Activated naive CD4-positive, alpha-beta T cell treated with anti-CD3 and anti-CD28 coated beads, Interleukin-2, amount 50 U/mL, for 72 hours (primary cell): ENCODE data around the gene CCNI2. TPM values are rescaled to one million over a fixed set of nuclear protein-coding genes. Genes with fewer than 3 reads are reported as not detected.

Experiments
- ATAC-seq, 2 donors: fragments of 150-1000 bp; cut with Tn5 transposase; 2 replicates each; pipeline ENCODE4 v1.10.0; 2021; ENCODE audit warnings: mild to moderate bottlenecking in 2 of 2, moderate library complexity in 2 of 2
- DNase-seq, 2 donors: peaks; one replicate each; pipeline ENCODE4 v3.0.0; 2021 to 2022; ENCODE audit warnings: low spot score in 2 of 2
- H3K27ac Mint-ChIP-seq, 2 donors: one replicate each; pipeline ENCODE4 v1.8.0; 2022; ENCODE audit warnings: mild to moderate bottlenecking in 2 of 2, mixed read lengths in 2 of 2
- H3K36me3 Mint-ChIP-seq, 2 donors: one replicate each; pipeline ENCODE4 v1.8.0; 2022; ENCODE audit warnings: mixed read lengths in 2 of 2
- H3K9me3 Mint-ChIP-seq, 2 donors: one replicate each; pipeline ENCODE4 v1.8.0; 2022; ENCODE audit warnings: mixed read lengths in 2 of 2
- total RNA-seq, 2 donors: library from RNA; stranded (reverse); gene quantifications; one replicate each; pipeline ENCODE4 v1.2.3, GENCODE V29; 2022

CCNI2 gene
- total RNA-seq, 2 donors from 2014 or later, result 0.87 to 2.2 TPM

- DNase-seq, result no peak
- Mint-ChIP-seq H3K9me3 (no peaks in the 10 kb centered on the region), H3K27ac (no peak overlapping the region), H3K36me3 (no peaks in the 10 kb centered on the region)
- no peak for ATAC-seq
Observed at GRCh38 chr5:132773114-132773513, 25.9 kb downstream of the CCNI2 start.

GRCh38 chr5:132773601-132774355, 26.6 kb downstream of the CCNI2 start:
- H3K9me3 Mint-ChIP-seq, result no peaks in the 10 kb centered on the region
- no peak overlapping the region for H3K27ac Mint-ChIP-seq
- H3K36me3 Mint-ChIP-seq, result no peaks in the 10 kb centered on the region
- ATAC-seq, result no peak
- DNase-seq, result no peak

GRCh38 chr5:132774406-132774805, 27.2 kb downstream of the CCNI2 start:
- H3K36me3 Mint-ChIP-seq, result no peaks in the 10 kb centered on the region
- DNase-seq (no peak), ATAC-seq (no peak)
- H3K27ac Mint-ChIP-seq, result no peak overlapping the region
- H3K9me3 Mint-ChIP-seq, result no peaks in the 10 kb centered on the region

- no peak overlapping the region for H3K27ac Mint-ChIP-seq
- DNase-seq, result no peak
- H3K9me3 Mint-ChIP-seq, result no peaks in the 10 kb centered on the region
Observed at GRCh38 chr5:132774896-132775295, 27.7 kb downstream of the CCNI2 start.

GRCh38 chr5:132775476-132775961, 28.3 kb downstream of the CCNI2 start:
- no peaks in the 10 kb centered on the region for H3K9me3 Mint-ChIP-seq
- H3K36me3 Mint-ChIP-seq, result no peaks in the 10 kb centered on the region
- ATAC-seq (no peak), DNase-seq (no peak)
- H3K27ac Mint-ChIP-seq, result no peak overlapping the region

More at GRCh38 chr5:132774896-132775295, 27.7 kb downstream of the CCNI2 start:
- H3K36me3 Mint-ChIP-seq, result no peaks in the 10 kb centered on the region
- no peak for ATAC-seq

GRCh38 chr5:132776131-132776937, 29.1 kb downstream of the CCNI2 start:
- Mint-ChIP-seq H3K27ac (no peak overlapping the region), H3K36me3 (no peaks in the 10 kb centered on the region), H3K9me3 (no peaks in the 10 kb centered on the region)
- DNase-seq, result no peak
- ATAC-seq, result peak; percentile 21 to 37

GRCh38 chr5:132776938-132777208, 29.6 kb downstream of the CCNI2 start:
- H3K9me3 Mint-ChIP-seq, result no peaks in the 10 kb centered on the region
- ATAC-seq, result no peak
- DNase-seq, result no peak
- H3K27ac Mint-ChIP-seq, result no peak overlapping the region
- no peaks in the 10 kb centered on the region for H3K36me3 Mint-ChIP-seq

GRCh38 chr5:132777209-132778069, 30.2 kb downstream of the CCNI2 start, which contains the start of gene SEPTIN8:
TSS of gene SEPTIN8 (minus strand) at chr5:132777239. CDS start at chr5:132777137, 102 bp downstream.
- Mint-ChIP-seq H3K9me3 (no peaks in the 10 kb centered on the region), H3K27ac (no peak within 1 kb of the TSS), H3K36me3 (no peaks in the 10 kb centered on the region)
- DNase-seq, result peak in 1 of 2 donors; percentile 44
- ATAC-seq, result peak; percentile 75 to 83

- DNase-seq (no peak), ATAC-seq (no peak)
- no peaks in the 10 kb centered on the region for H3K9me3 Mint-ChIP-seq
- no peaks in the 10 kb centered on the region for H3K36me3 Mint-ChIP-seq
- no peak overlapping the region for H3K27ac Mint-ChIP-seq
Observed at GRCh38 chr5:132778129-132778528, 30.9 kb downstream of the CCNI2 start.

- ATAC-seq (no peak), DNase-seq (no peak)
- Mint-ChIP-seq H3K36me3 (no peaks in the 10 kb centered on the region), H3K27ac (no peak overlapping the region), H3K9me3 (no peaks in the 10 kb centered on the region)
Observed at GRCh38 chr5:132778856-132779255, 31.6 kb downstream of the CCNI2 start.

- ATAC-seq, result no peak
- Mint-ChIP-seq H3K36me3 (no peaks in the 10 kb centered on the region), H3K9me3 (no peaks in the 10 kb centered on the region), H3K27ac (no peak overlapping the region)
- no peak for DNase-seq
Observed at GRCh38 chr5:132779961-132780360, 32.7 kb downstream of the CCNI2 start.

- ATAC-seq, result no peak
- no peaks in the 10 kb centered on the region for H3K9me3 Mint-ChIP-seq
- H3K27ac Mint-ChIP-seq, result no peak overlapping the region
- H3K36me3 Mint-ChIP-seq, result no peaks in the 10 kb centered on the region
- no peak for DNase-seq
Observed at GRCh38 chr5:132780577-132780976, 33.4 kb downstream of the CCNI2 start.

- Mint-ChIP-seq H3K9me3 (no peaks in the 10 kb centered on the region), H3K36me3 (no peaks in the 10 kb centered on the region), H3K27ac (no peak overlapping the region)
- DNase-seq (no peak), ATAC-seq (no peak)
Observed at GRCh38 chr5:132781029-132781428, 33.8 kb downstream of the CCNI2 start.

- no peak for ATAC-seq
- Mint-ChIP-seq H3K27ac (no peak overlapping the region), H3K9me3 (no peaks in the 10 kb centered on the region), H3K36me3 (no peaks in the 10 kb centered on the region)
- no peak for DNase-seq
Observed at GRCh38 chr5:132782101-132782500, 34.9 kb downstream of the CCNI2 start.

GRCh38 chr5:132785365-132785764, 38.1 kb downstream of the CCNI2 start:
- Mint-ChIP-seq H3K27ac (no peak overlapping the region), H3K36me3 (no peaks in the 10 kb centered on the region), H3K9me3 (no peaks in the 10 kb centered on the region)
- DNase-seq (no peak), ATAC-seq (no peak)

GRCh38 chr5:132785864-132786263, 38.6 kb downstream of the CCNI2 start:
- ATAC-seq (no peak), DNase-seq (no peak)
- no peaks in the 10 kb centered on the region for H3K9me3 Mint-ChIP-seq
- H3K36me3 Mint-ChIP-seq, result no peaks in the 10 kb centered on the region
- H3K27ac Mint-ChIP-seq, result no peak overlapping the region

- ATAC-seq (no peak), DNase-seq (no peak)
- Mint-ChIP-seq H3K36me3 (no peaks in the 10 kb centered on the region), H3K27ac (no peak overlapping the region), H3K9me3 (no peaks in the 10 kb centered on the region)
Observed at GRCh38 chr5:132787076-132787475, 39.9 kb downstream of the CCNI2 start.
